OCI-LY7 (cell line): ENCODE data around the gene DHCR24. TPM values are rescaled to one million over a fixed set of nuclear protein-coding genes. Genes with fewer than 3 reads are reported as not detected.

Experiments
- BruUV-seq: library from RNA; stranded (reverse); fragments of 400-500 nt; replicated peaks from 2 replicates; lab custom pipeline; 2021; lab: Mats Ljungman, UMichigan
- CTCF ChIA-PET: fragments of 300-600 bp; sonication (Branson Sonifier 250); formaldehyde crosslinking; loops from one replicate; lab custom pipeline; 2022; ENCODE audit warnings: antibody characterized with exemption; ENCODE audit not compliant: unreplicated experiment; lab: Charles Lee
- POLR2A ChIA-PET: fragments of 300-600 bp; sonication (Branson Sonifier 250); formaldehyde crosslinking; loops from one replicate; lab custom pipeline; 2022; ENCODE audit warnings: antibody characterized with exemption; lab: Charles Lee
- DNase-seq: peaks from one replicate; pipeline ENCODE4 v3.0.0-alpha.2; 2015; ENCODE audit warnings: low spot score
- H2AFZ ChIP-seq: fragments of 200-600 bp; sonication (generic), shearing (Covaris generic); 2 replicates; pipeline ENCODE4 v1.6.1; 2014; ENCODE audit warnings: mild to moderate bottlenecking, antibody characterized with exemption, low read length, moderate library complexity
- H3K27ac ChIP-seq: fragments of 200-600 bp; sonication (generic); 2 replicates; pipeline ENCODE4 v1.5.1; 2014; ENCODE audit warnings: mixed run types, low read depth, mild to moderate bottlenecking, moderate library complexity, low read length, inconsistent platforms; ENCODE audit not compliant: poor library complexity, severe bottlenecking
- H3K36me3 ChIP-seq: fragments of 200-600 bp; sonication (generic); 2 replicates; pipeline ENCODE4 v1.6.1; 2014; ENCODE audit warnings: mild to moderate bottlenecking, antibody characterized with exemption, low read length, moderate library complexity, mixed read lengths; ENCODE audit not compliant: insufficient read depth
- H3K4me1 ChIP-seq: fragments of 200-600 bp; sonication (generic); 2 replicates; pipeline ENCODE4 v1.5.1; 2014; ENCODE audit warnings: mild to moderate bottlenecking, low read length; ENCODE audit not compliant: insufficient read depth, poor library complexity, severe bottlenecking
- H3K4me2 ChIP-seq: fragments of 200-600 bp; sonication (generic); 2 replicates; pipeline ENCODE4 v1.6.1; 2014; ENCODE audit warnings: mild to moderate bottlenecking, low read length
- H3K4me3 ChIP-seq: fragments of 200-600 bp; sonication (generic); 2 replicates; pipeline ENCODE4 v1.5.1; 2014; ENCODE audit warnings: mild to moderate bottlenecking, low read depth, low read length; ENCODE audit not compliant: poor library complexity, severe bottlenecking
- H3K79me2 ChIP-seq: fragments of 200-600 bp; sonication (generic); 2 replicates; pipeline ENCODE4 v1.6.1; 2016; ENCODE audit warnings: low read depth, mild to moderate bottlenecking, low read length, moderate library complexity, mixed read lengths; ENCODE audit not compliant: insufficient read depth
- H3K9me2 ChIP-seq: fragments of 200-600 bp; sonication (generic); 2 replicates; pipeline ENCODE4 v1.6.1; 2016; ENCODE audit warnings: mild to moderate bottlenecking, low read length, mixed read lengths; ENCODE audit not compliant: insufficient read depth
- H3K9me3 ChIP-seq: fragments of 200-600 bp; sonication (generic); 2 replicates; pipeline ENCODE4 v1.6.1; 2014; ENCODE audit warnings: mild to moderate bottlenecking, mixed run types, low read length, mixed read lengths
- H4K20me1 ChIP-seq: fragments of 200-600 bp; sonication (generic); 2 replicates; pipeline ENCODE4 v1.6.1; 2014; ENCODE audit warnings: mild to moderate bottlenecking, antibody characterized with exemption, low read length, moderate library complexity, mixed read lengths; ENCODE audit not compliant: insufficient read depth
- CTCF ChIP-seq: fragments of 200-600 bp; sonication (generic); conservative IDR thresholded peaks from 2 replicates; pipeline ENCODE4 v1.5.1; 2014; ENCODE audit warnings: mild to moderate bottlenecking, antibody characterized with exemption, low read length, moderate library complexity, mixed read lengths
- EZH2phosphoT487 ChIP-seq: fragments of 200-600 bp; sonication (generic); IDR thresholded peaks from 2 replicates; pipeline ENCODE4 v1.6.1; 2018; ENCODE audit warnings: low read depth, borderline replicate concordance, mild to moderate bottlenecking, mixed run types, antibody characterized with exemption, low read length, moderate library complexity, mixed read lengths
- intact Hi-C: fragments of 100-400 bp; cut with micrococcal nuclease; formaldehyde crosslinking; loops from one replicate; pipeline ENCODE4 v1.10.0; 2022; ENCODE audit not compliant: unreplicated experiment
- total RNA-seq, 2 experiments: library from RNA; depleted of rRNA in 1 of 2; stranded (reverse); fragments of >200 nt in 1 of 2; shearing (Covaris generic) in 1 of 2; gene quantifications; 2 replicates each; pipeline ENCODE4 v1.2.3, GENCODE V29; 2014 to 2022

DHCR24 gene
- total RNA-seq, 2 experiments from 2014 or later = 45.7 to 93.6 TPM

- H3K27ac ChIP-seq = no peak overlapping the region
- H3K9me3 ChIP-seq = no peaks in the 10 kb centered on the region
- ChIA-PET POLR2A (no interaction called here), CTCF (no interaction called here)
- no peak for DNase-seq
- no peaks in the 10 kb centered on the region for H3K36me3 ChIP-seq
- BruUV-seq = no TSS peak
- no peaks in the 10 kb centered on the region for H3K4me1 ChIP-seq
- H3K9me2 ChIP-seq = no peaks in the 10 kb centered on the region
- H3K4me3 ChIP-seq = no peak overlapping the region
- intact Hi-C loops = loop anchor here (5.0 kb wide), 1 partner anchor 315 kb away; no protein-coding TSS in a partner anchor
- H3K4me2 ChIP-seq = no peak overlapping the region
- H2AFZ ChIP-seq = no peak overlapping the region
- no peak for TF ChIP-seq CTCF
- TF ChIP-seq EZH2phosphoT487 = no peak
- H4K20me1 ChIP-seq = no peaks in the 10 kb centered on the region
- H3K79me2 ChIP-seq = no peaks in the 10 kb centered on the region
Observed at GRCh38 chr1:54811739-54812655, 75.0 kb downstream of the DHCR24 start.

GRCh38 chr1:54811066-54811465 is 75.9 kb downstream of the DHCR24 start:
- Histone ChIP-seq H3K79me2 (no peaks in the 10 kb centered on the region), H3K9me2 (no peaks in the 10 kb centered on the region), H3K4me3 (no peak overlapping the region), H3K36me3 (no peaks in the 10 kb centered on the region), H3K4me1 (no peaks in the 10 kb centered on the region), H4K20me1 (no peaks in the 10 kb centered on the region), H3K27ac (no peak overlapping the region), H3K9me3 (no peaks in the 10 kb centered on the region), H3K4me2 (no peak overlapping the region), H2AFZ (no peak overlapping the region)
- POLR2A ChIA-PET = no interaction called here
- no peak for TF ChIP-seq CTCF
- CTCF ChIA-PET = no interaction called here
- intact Hi-C loops = loop anchor here (5.0 kb wide), 1 partner anchor 314 kb away; no protein-coding TSS in a partner anchor
- no peak for DNase-seq
- BruUV-seq = no TSS peak
